NCI-H446 treated with DMSO at 0.1 percent for 48 hours (cell line): ENCODE data around the gene SLF2.

Experiments
- DNase-seq: peaks from one replicate; lab custom pipeline; 2025; lab: John Stamatoyannopoulos, UW

The SLF2 gene

DNA sequence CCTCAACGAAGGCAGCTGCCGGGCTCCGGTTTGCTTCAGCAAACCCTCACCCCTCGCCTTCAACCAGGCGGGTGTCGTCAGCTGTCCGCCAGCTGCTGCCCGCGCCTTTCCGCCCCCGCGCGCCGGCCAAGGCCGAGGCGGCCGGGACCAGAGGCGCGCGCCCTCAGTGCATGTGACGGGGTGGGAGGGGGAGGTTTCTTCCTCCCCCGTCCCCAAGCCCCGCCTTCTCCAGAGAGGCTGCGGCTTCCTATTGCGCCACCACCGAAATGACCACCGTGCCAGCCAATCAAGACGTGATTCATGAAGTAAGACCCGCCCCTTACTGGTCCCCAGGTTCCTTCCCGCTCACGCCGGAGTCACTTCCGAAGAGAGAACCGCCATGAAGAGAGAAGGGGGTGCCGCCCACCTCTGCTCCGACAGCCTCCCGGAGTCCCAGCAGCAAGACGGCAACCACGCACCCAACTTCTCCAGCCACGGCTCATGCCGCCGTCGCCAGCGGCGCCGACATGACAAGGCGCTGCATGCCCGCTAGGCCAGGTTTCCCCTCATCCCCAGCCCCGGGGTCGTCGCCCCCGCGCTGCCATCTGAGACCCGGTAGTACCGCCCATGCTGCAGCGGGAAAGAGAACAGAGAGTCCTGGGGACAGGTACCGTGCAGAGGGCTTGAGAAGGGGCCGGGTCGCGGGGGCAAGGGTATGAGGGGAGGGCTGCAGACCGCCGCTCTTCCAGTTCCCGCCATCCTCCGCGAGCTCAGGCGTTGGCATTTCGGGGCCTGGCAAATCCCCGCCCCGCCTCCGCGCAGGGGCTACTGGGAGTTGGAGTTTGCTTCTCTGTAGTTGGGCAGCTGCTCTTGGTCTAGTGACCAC is at the start of gene SLF2:
TSS of gene SLF2 (plus strand) at position 359 of the 865 bp plus-strand sequence. CDS start at position 507, 148 bp downstream.
- DNase-seq: peak; percentile 83

GRCh38 chr10:100863433-100863832 is 49.3 kb upstream of the SLF2 start:
- DNase-seq: no peak

- no peak for DNase-seq
Measured at GRCh38 chr10:100864036-100864885, 48.5 kb upstream of the SLF2 start.

- no peak for DNase-seq
Measured at GRCh38 chr10:100864978-100865377, 47.8 kb upstream of the SLF2 start.

- DNase-seq: no peak
Measured at GRCh38 chr10:100866010-100866409, 46.8 kb upstream of the SLF2 start.

DNA sequence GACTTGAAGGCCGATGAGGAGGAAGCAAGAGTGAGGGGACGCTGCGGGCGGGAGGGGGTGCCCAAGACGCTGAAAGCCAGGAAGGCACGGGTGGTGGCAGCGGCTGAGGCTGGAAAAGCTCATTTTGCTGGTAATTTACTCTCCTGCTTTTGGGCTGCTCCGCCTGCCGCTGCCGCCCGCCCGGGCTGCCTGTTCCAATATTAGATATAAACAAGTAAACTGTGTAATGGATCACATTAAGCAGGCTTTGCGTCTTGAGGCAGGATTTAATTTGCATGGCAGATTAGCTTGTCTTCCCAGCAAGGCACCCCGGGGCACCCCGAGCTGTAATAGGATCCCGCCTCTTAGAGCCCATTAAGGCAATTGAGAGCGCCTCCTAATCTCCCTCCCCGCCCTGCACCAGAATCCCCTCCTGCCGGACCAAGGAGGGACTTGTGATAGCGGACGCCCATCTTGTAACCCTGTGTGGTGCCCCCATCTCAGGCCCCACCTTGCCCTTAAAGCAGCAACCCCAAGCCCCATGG is 46.1 kb upstream of the SLF2 start:
- DNase-seq: no peak

DNA sequence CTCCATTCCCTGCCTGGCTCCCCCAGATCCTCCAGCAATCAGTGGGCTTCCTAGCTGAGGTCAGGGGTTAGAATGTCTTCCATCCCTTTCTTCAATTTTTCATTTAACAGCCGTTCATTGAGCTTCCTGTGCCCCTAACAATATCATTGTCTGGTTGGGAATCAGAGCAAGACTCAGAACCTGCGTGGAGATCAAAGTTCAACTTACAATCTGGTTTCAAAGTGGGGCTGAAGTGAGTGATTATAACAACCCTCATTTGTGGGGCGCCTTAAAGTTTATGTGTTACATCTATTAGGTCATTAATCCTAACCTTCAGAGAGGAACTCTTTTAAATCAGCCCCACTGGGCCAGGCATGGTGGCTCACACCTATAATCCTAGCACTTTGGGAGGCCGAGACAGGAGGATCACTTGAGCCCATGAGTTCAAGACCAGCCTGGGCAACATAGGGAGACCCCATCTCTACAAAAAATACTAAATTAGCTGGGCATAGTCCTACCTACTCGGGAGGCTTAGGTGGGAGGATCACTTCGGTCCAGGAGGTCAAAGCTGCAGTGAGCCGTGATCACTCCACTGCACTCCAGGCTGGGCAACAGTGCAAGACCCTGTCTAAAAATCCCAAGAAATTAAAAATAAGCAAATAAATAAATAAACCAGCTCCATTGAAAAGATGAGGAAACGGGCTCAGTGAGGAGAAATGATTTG is 45.4 kb upstream of the SLF2 start:
- DNase-seq: no peak

DNA sequence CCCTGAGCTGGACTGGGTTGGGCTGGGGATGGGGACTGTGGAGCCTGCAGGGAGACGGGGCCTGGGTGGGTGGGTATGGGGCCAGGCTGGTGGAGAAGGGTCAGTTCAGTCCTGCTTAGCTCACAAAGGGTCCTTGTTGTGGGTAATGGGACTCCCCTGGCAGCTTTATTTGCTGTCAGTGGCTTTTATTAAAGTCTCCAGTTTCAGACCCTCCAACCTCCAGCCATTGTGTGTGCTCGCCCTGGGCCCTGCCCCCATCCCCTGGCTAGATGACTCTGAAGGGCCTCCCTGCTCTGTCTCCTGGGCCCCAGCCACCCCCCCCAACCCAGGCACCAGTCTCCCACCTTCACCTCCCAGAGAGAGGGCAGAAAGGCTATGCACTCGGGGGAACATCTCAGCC is 44.4 kb upstream of the SLF2 start:
- DNase-seq: no peak

DNA sequence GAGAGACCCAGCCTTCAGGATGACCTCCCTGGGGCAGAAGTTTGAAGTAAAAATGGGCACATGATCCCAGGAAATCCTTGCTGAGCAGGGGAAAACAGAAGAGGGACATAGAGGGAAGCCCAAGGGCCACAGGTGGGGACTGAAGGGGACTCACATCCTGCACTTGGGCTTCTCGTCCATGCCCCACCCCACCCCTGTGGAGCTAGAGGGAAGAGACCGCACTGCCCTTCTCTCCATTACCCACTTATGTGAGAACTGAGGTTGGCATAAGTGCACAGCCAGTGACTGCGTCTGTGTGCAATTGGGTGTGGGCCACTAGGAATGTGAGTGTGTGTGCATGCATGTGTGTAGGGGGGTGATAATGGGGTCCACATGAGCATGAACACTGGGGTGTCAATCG is 43.4 kb upstream of the SLF2 start:
- DNase-seq: no peak

- DNase-seq: no peak
Measured at GRCh38 chr10:100872034-100872791, 40.5 kb upstream of the SLF2 start.

DNA sequence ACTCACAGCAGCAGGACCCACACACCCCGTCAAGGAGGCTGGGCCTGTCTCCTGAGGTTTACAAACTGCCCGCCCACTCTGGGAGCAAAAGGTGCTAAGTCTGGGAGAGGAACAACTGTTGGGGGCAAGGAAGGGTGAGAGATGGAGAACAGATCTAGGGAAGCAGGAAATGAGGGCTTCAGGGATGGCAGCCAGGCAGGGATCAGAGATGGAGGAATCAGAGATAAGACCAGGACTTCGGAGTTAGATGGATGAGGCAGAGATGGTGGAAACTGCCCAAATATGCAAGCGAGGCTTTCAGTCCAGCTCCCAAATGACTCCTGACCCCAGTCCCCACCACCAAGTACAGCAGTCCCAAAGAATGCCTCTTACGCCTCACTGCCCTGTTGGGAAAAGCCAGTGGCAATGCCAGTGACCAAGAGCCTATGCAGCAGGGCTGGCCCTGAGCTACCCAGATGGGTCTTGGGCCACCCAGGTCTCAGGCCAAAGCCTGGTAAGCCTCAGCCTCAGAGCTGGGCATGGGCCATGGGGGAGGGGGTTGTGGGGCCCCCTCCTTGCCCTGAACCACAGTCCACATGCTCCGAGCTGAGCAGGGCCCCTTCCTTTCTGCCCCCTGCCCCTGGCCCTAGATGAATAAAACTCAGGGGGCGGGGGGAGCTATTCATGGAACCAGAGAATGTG is 39.5 kb upstream of the SLF2 start:
- no peak for DNase-seq

DNA sequence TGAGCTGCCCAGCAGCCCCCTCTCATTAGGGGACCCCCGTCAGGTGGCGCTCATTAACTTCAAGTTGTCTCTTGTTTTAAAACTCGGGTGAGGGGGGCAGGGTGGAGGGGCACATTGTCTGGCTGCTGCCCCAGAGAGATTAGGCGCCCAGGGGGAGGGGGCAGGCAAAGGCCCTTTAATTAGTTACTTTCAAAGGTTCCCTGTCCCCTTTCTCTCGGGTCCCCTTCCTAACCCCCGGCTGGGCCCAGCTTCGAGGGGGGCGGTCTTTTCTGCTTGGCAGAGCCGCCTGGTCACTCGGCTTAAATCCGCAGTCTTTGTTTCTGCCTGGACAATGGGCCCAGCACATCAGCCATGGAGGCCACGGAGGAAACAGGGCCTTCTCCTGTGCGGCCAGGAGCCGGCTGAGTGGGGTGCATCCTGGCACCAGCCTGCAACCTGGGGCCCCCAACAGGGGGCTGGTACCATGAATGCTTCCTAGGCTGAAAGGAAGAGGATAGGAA is 38.9 kb upstream of the SLF2 start:
- no peak for DNase-seq

GRCh38 chr10:100874702-100875483 is 37.9 kb upstream of the SLF2 start:
- DNase-seq: no peak

DNA sequence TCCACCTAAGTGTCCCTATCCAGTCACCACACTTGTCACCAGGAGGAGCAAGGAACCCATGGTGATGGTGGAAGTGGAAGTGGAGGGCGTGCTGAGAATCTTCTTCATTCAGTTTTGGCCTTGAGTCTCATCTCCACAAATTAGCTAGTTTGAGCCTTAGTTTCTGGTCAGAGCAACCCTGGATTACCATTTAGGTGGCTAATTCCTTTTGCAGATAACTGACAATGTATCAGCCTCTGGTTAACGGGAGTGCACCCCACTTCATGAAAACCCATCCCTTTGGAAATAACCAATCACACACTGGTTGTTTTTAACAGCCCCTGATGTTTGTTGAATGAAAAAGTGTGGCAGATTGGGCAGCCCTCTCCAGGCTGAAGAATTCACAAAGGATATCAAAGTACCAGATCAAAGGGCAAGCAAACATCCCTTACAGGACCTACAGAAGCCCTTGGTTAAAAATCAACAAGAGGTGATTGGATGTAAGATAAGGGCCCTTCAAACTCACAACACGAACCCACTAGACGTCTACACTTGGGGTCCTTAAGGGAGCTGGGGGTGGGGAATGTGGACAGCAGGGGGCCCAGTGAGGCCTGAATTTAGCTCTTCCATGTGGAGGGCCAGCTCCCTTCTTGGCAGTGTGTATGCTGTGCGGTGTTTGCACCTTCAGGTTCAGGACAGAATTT is 37.1 kb upstream of the SLF2 start:
- no peak for DNase-seq

GRCh38 chr10:100876585-100877460 is 35.9 kb upstream of the SLF2 start:
- no peak for DNase-seq

- no peak for DNase-seq
Measured at GRCh38 chr10:100877461-100877850, 35.3 kb upstream of the SLF2 start.

DNA sequence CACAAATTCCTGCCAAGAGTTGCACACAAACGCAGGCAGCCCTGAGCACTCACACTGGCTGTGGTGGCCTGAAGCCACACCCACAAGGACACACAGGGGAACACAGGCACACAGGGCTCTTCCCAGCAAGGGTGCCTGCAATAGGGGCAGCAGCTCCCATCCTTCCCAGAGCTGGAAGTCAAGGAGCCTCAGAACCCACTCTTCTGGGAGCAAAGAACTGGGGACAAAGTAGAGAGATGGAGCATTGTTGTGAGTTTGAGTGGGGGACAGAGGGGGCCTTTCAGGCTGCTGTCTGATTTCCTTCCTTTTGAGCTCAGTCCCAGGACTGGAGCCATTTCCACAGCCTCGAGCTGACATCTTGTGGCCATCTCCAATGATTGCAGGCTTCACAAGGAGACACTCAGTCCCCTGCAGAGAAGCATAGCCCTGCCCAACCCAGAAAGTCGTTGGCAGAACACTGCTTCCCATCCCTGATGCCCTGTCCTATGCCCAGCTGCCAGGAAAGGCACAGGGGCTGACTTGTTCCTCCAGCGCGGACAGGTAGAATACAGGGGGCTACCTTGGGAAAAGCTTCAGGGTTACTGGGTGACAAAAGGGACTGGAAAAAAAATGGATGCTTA is 34.4 kb upstream of the SLF2 start:
- peak; percentile 12 for DNase-seq
